Fibroblast of lung (primary cell): Measurements from ENCODE around the gene SLC38A1. TPM values are rescaled to one million over a fixed set of nuclear protein-coding genes. Genes with fewer than 3 reads are reported as not detected.

Source experiments
- DNase-seq, 2 donors: peaks; one replicate each; pipeline versions ENCODE4 v3.0.0 to v3.0.0-alpha.2; 2010; ENCODE audit warnings: low read depth in 2 of 2
- H2AFZ ChIP-seq: 2 replicates; pipeline ENCODE4 v1.5.1; 2012; ENCODE audit warnings: low read length, control low read depth, inconsistent platforms
- H3K27ac ChIP-seq: 2 replicates; pipeline ENCODE4 v1.5.1; 2011; ENCODE audit warnings: low read length, control low read depth; ENCODE audit not compliant: insufficient read depth
- H3K27me3 ChIP-seq: 2 replicates; pipeline ENCODE4 v1.5.1; 2011; ENCODE audit warnings: mild to moderate bottlenecking, low read length; ENCODE audit not compliant: control insufficient read depth, insufficient read depth
- H3K36me3 ChIP-seq: 2 replicates; pipeline ENCODE4 v1.5.1; 2011; ENCODE audit warnings: low read length; ENCODE audit not compliant: control insufficient read depth, insufficient read depth
- H3K4me1 ChIP-seq: 2 replicates; pipeline ENCODE4 v1.5.1; 2011; ENCODE audit warnings: low read length; ENCODE audit not compliant: control insufficient read depth, insufficient read depth; ENCODE audit errors: extremely low read depth
- H3K4me2 ChIP-seq: 2 replicates; pipeline ENCODE4 v1.5.1; 2011; ENCODE audit warnings: low read length, control low read depth; ENCODE audit not compliant: insufficient read depth; ENCODE audit errors: extremely low read depth
- H3K4me3 ChIP-seq, 4 experiments: fragments of 200-600 bp in 1 of 4; sonication (generic) in 1 of 4; replicated peaks in 1 of 4; 2 replicates each; pipeline ENCODE4 v1.5.1; 2011 to 2016; ENCODE audit warnings: low read length in 4 of 4, low read depth in 3 of 4, mild to moderate bottlenecking in 3 of 4, control low read depth in 2 of 4, inconsistent platforms in 1 of 4, mixed read lengths in 1 of 4; ENCODE audit not compliant: insufficient read depth in 1 of 4; ENCODE audit errors: control extremely low read depth in 1 of 4
- H3K79me2 ChIP-seq: 2 replicates; pipeline ENCODE4 v1.5.1; 2012; ENCODE audit warnings: mild to moderate bottlenecking, low read length, inconsistent platforms; ENCODE audit not compliant: control insufficient read depth, insufficient read depth
- H3K9ac ChIP-seq: 2 replicates; pipeline ENCODE4 v1.5.1; 2011; ENCODE audit warnings: mild to moderate bottlenecking, low read length, control low read depth; ENCODE audit not compliant: insufficient read depth
- H3K9me3 ChIP-seq: 2 replicates; pipeline ENCODE4 v1.5.1; 2012; ENCODE audit warnings: low read depth, low read length; ENCODE audit not compliant: control insufficient read depth, insufficient read depth
- H4K20me1 ChIP-seq: 2 replicates; pipeline ENCODE4 v1.5.1; 2011; ENCODE audit warnings: low read length; ENCODE audit not compliant: control insufficient read depth, insufficient read depth; ENCODE audit errors: extremely low read depth
- CTCF ChIP-seq, 2 donors: IDR thresholded peaks in 1 of 2; conservative IDR thresholded peaks in 1 of 2; 1 replicate in 1 of 2; 2 replicates in 1 of 2; pipeline ENCODE4 v1.5.1; 2011 to 2012; ENCODE audit warnings: low read length in 2 of 2, control low read depth in 1 of 2, inconsistent platforms in 1 of 2, low read depth in 1 of 2, mild to moderate bottlenecking in 1 of 2
- EZH2 ChIP-seq: IDR thresholded peaks from 2 replicates; pipeline ENCODE4 v1.5.1; 2012; ENCODE audit warnings: low read length, control low read depth, mild to moderate bottlenecking; ENCODE audit errors: missing control alignments
- polyA plus RNA-seq, 2 donors: library from polyadenylated mRNA; depleted of rRNA in 1 of 2; stranded (reverse) in 1 of 2; unstranded in 1 of 2; fragments of >200 nt; gene quantifications; 2 replicates each; pipeline ENCODE4 v1.2.1, GENCODE V29; 2011 to 2012; ENCODE audit warnings: missing spikeins in 1 of 2
- total RNA-seq: library from RNA; depleted of rRNA; stranded (reverse); fragments of >200 nt; gene quantifications from 2 replicates; pipeline ENCODE4 v1.2.1, GENCODE V29; 2014

Gene SLC38A1
- total and polyA plus RNA-seq, 2 donors (not counting 1 experiment from before 2014, with no cell fraction given): 24.3 to 88.8 TPM

GRCh38 chr12:46261646-46262045, 7.2 kb downstream of the SLC38A1 start:
- no peak for DNase-seq
- no peak overlapping the region for H3K4me2 ChIP-seq
- no peak overlapping the region for H3K27ac ChIP-seq
- H3K79me2 ChIP-seq: peaks cover 31% of the 10 kb centered on the region
- H3K9me3 ChIP-seq: no peaks in the 10 kb centered on the region
- H4K20me1 ChIP-seq: peaks cover 2% of the 10 kb centered on the region
- no peak for TF ChIP-seq CTCF (conservative IDR thresholded peaks at IDR 0.05 in 1 of 2, IDR thresholded peaks at IDR 0.05 in 1 of 2; ENCODE audit: low read depth in 1 of 2, low read length in 2 of 2)
- TF ChIP-seq EZH2: no peak
- no peak overlapping the region for H3K4me3 ChIP-seq
- no peak overlapping the region for H2AFZ ChIP-seq
- H3K4me1 ChIP-seq: peaks cover 7% of the 10 kb centered on the region
- H3K9ac ChIP-seq: no peak overlapping the region
- H3K36me3 ChIP-seq: no peaks in the 10 kb centered on the region
- H3K27me3 ChIP-seq: no peaks in the 10 kb centered on the region

GRCh38 chr12:46260913-46261476, 7.8 kb downstream of the SLC38A1 start:
- no peak overlapping the region for H2AFZ ChIP-seq
- no peak for DNase-seq
- H3K4me1 ChIP-seq: peaks cover 6% of the 10 kb centered on the region
- no peak overlapping the region for H3K9ac ChIP-seq
- peaks cover 24% of the 10 kb centered on the region for H3K79me2 ChIP-seq
- peak overlapping the region; percentile 55 for H3K4me2 ChIP-seq
- H3K9me3 ChIP-seq: no peaks in the 10 kb centered on the region
- H3K27me3 ChIP-seq: no peaks in the 10 kb centered on the region
- H3K27ac ChIP-seq: no peak overlapping the region
- H4K20me1 ChIP-seq: peaks cover 2% of the 10 kb centered on the region
- no peaks in the 10 kb centered on the region for H3K36me3 ChIP-seq
- H3K4me3 ChIP-seq: no peak overlapping the region
- no peak for TF ChIP-seq CTCF (conservative IDR thresholded peaks at IDR 0.05 in 1 of 2, IDR thresholded peaks at IDR 0.05 in 1 of 2; ENCODE audit: low read depth in 1 of 2, low read length in 2 of 2)
- no peak for TF ChIP-seq EZH2

- peak overlapping the region in 1 of 4 experiments; percentile 3 for H3K4me3 ChIP-seq
- peaks cover 2% of the 10 kb centered on the region for H4K20me1 ChIP-seq
- H3K4me1 ChIP-seq: peaks cover 6% of the 10 kb centered on the region
- H3K27me3 ChIP-seq: no peaks in the 10 kb centered on the region
- TF ChIP-seq EZH2 (no peak), CTCF (conservative IDR thresholded peaks at IDR 0.05 in 1 of 2, IDR thresholded peaks at IDR 0.05 in 1 of 2; ENCODE audit: low read depth in 1 of 2, low read length in 2 of 2) (no peak)
- no peak overlapping the region for H2AFZ ChIP-seq
- peak overlapping the region; percentile 55 for H3K4me2 ChIP-seq
- no peak overlapping the region for H3K9ac ChIP-seq
- no peaks in the 10 kb centered on the region for H3K36me3 ChIP-seq
- no peaks in the 10 kb centered on the region for H3K9me3 ChIP-seq
- peak; percentile 54 to 69 for DNase-seq
- no peak overlapping the region for H3K27ac ChIP-seq
- peaks cover 20% of the 10 kb centered on the region for H3K79me2 ChIP-seq
These were observed 8.5 kb downstream of the SLC38A1 start for GRCh38 chr12:46260124-46260912.
